HG02798 (cell line): ENCODE measurements around the gene SGO2.
"Not testable (repeated sequence)": the region's sequence is repeated elsewhere in the genome, so short reads cannot be mapped to it uniquely, and the experiment has no call there.

Source experiments
- ATAC-seq: cut with Tn5 transposase; IDR thresholded peaks from one replicate; pipeline ENCODE4 v1.9.1; 2021; ENCODE audit warnings: mild to moderate bottlenecking; ENCODE audit not compliant: unreplicated experiment, poor library complexity

The SGO2 gene

DNA sequence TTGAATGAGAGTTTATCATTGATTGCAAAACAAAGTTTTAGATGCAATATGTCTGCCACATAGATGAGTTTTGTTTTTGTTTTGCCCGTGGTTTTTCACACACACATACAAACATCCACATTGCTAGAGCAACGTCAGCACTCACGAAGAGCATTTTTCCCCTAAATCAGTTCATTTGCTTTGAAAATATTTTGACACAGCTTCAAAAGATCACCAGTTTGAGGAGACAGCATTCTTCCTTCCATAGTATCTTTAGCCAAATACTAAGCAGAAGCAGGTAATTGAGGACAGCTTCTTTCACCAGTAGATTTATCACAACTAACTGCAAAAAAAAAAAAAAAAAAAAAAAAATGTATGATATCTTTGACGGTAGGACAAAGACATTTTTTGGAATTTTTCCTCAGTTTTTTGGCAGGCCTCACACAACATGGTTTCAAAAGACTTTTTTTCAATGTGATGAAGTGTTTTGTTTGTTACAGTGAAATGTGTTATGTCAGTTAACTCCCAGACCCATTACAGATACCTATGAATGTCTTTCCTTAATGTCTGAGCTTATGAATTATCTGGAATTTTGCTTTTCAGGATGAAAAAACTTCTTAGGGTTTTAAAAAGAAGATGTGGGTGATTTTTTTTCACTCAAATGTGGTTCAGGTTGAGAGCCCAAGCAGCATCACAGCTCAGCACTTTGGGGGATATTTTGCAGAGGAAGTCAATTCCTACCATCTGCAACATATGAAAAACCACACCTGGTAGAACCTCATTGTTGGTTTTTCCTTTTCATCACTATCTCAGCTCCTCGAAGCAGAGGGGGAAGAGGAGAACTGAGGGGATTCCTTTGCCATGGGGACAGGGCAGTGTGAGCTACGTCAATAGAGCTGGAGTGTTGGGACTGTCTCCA, 91.4 kb downstream of the SGO2 start:
- no peak for ATAC-seq

DNA sequence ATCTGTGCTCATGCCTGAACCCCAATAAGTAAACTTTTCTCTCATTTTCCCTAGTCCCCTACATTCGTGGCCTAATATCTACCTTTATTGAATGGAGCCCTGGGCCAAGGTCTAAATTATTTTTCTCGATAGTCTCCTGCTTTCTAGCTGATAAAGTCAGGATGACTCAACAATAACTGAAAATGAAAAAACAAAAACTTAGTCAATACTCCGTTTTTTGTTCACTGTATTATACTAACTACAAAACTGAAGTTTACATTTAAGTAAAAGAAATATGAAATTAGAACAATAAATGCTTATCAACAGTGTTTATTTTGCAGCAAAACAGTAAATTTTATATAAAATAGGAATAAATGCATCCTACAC, 92.0 kb downstream of the SGO2 start:
- no peak for ATAC-seq

DNA sequence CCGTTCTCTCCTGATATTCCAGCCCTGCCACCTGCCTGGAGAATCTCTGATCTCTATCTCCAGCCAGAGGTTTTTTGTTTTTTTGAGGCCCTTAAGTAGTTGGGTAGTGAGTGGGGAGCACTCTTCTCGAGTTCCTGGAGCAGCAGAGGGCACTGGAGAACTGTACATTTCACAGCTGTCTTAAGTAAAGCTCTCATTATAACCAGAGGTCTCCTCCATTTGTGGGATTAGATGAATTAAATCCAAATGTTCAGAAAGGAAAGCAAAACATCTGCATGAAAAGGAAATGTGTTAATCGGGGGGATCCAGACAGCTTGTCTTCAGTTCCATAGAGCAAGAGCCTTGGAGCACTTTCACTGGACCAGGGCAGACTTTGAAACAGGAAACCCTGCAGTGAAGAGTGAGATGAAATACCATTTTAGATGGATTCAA, 92.6 kb downstream of the SGO2 start:
- no peak for ATAC-seq

DNA sequence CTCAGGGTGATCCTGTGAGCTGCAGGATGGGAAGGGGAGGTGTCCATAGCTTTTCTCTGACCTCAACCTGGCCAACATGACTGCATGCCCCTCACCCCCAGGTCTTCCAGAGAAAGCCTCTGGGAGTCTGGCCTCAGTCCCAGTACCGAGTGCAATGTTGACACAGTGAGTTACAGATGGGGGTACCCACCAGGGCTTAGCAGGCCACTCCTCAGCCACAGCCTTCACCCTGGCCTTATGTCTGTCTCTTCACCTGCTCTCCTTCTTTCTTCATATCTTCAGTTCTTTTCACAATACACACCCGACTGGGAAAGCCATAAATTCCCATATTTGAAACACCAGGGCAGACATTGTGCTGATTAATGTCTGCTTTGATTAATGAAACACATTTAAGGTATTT, 93.3 kb downstream of the SGO2 start:
- no peak for ATAC-seq

DNA sequence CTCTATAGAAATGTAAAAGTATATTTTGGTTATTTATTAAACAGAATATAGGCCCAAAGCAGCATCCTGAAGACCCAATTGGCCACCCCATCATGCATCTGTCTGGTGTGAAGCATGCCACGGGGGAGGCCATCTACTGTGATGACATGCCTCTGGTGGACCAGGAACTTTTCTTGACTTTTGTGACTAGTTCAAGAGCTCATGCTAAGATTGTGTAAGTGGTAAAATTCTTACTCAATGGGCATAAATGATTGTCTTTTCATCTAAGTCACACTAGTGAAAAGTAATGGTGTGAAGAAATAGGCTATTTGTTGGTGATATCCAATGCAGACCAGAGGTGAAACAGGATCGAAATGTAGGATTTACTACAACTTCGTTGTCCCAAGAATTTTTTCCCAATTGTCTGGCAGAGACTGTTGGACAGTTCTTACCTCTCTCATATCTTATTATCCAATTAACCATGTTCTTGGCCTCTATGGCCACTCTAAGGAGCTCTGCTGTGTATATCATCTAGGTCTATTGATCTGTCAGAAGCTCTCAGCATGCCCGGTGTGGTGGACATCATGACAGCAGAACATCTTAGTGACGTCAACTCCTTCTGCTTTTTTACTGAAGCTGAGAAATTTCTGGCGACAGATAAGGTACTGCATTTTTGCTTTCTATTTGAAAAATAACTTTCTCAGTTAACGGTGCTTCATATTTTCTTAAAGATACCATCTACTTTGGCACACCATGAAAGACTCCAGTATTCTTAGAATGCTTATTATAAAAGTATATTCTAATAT, 94.8 kb downstream of the SGO2 start:
- no peak for ATAC-seq

DNA sequence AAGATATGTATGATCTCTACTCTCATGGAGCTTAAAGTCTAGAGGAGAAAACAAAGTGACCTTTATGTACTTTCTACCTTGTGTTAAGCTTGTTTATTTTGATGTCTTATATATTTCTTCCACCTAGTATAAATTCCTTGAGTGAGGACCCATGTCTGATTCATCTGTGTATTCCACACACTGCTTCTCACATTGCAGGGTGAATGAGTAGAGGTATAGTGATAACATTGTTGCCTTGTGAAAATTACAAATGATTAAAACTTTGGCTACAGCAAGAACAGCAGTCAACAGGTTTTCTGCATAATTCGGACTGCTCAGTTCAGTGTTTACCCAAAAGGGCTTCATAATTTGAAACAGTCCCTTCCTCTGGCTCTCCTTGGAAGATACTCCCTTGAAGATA, 96.1 kb downstream of the SGO2 start:
- ATAC-seq: no peak

DNA sequence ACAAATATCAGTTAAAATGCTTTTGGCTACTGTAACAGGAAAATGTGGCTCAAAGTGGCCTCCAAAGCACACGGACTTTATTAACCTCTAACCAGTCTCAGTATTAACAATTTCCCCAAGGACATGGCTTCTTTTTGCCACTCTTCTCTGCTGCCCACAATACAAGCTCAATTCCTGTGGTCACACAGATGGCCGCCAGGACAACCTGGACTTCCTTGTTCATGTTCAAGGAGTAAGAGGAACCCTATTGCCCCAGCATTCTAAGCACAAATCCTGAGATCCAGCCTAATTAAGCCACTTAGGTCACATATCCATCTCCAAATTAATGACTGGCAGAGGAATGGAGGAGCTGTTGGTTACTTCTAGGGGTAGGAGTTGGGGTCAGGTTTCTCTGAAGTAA, 98.0 kb downstream of the SGO2 start:
- ATAC-seq: no peak

DNA sequence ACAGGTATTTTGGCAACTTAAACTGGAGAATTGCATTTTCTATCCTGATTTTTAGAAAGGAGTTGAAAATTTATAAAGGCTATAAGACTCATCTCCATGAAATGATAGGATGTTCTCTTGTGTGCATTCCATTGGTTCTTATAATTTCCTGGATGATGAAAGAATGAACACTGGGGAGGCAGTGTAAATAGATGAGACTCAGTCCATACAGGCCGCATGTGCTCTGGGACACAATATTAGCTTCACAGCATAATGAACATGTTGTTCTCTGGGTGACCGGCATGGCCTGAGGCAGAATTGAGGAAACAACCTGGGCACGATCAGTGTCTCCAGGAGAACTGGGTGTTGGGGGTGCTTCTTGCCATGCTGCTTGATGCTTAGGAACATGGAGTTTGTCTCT, 98.7 kb downstream of the SGO2 start:
- ATAC-seq: no peak

DNA sequence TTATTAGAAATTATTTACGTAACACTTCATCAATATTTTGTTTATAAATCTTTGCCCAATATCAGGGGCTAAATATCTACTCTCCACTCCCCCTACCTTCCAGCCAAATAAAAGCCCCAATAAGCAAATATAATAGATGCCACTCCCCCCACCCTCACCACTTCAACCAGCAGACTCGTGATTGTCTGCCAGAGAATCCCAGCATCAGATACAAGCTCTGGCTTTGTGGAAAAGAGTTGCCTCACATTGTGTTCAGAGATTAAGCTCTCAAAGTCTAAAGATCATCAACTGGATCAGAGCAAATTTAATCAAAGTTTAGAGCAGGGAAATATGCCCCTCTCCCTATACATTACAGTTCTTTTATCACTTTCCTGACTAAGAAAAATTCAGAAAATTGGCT, 99.3 kb downstream of the SGO2 start:
- ATAC-seq: no peak

DNA sequence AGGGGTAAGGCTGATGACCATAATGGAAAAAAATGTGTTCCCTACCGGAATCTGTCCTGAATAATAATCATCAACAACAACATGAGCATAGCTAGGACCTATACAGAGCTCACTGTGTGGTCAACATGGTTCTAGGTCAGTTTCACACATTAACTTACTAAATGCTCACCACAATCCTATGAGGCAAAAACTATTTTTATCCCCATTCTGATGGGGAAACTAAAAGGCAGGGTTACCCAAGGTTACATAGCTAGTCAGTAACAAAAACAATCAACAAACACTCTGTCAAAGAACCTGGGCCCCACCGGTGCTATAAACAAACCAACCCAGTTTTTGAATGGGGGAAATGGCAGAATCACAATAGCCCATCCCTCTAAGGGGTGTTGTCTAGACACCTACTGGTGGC, 100.0 kb downstream of the SGO2 start:
- ATAC-seq: no peak

DNA sequence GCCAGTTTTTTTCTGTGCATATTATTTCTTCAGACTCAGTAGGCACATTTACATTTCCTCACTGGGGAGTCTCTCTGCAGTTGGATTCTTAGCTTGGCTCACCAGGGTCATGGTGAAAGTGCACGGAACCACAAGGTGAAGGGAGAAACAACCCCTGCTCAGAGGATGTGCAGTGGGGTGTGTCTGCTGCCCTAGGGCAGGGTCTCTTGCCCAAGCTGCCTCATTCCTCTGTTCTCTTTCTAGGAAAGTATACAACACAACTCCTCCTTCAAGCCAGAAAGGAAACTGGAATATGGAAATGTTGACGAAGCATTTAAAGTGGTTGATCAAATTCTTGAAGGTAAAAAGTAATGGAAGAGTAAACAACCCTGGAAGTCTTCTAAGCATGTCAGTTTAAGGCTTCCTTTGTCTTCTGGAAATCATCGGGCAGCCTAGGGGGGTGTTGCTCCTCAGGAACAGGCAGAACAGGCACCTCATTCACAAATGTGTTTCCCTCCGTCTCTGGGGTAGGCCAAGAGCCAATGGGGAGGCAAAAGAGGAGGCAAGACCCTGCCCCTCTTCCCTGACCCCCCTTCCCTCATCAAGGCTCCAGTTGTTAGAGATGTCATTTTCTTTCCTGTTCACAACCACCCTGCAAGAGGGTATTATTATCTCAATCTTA, 101.2 kb downstream of the SGO2 start:
- no peak for ATAC-seq

DNA sequence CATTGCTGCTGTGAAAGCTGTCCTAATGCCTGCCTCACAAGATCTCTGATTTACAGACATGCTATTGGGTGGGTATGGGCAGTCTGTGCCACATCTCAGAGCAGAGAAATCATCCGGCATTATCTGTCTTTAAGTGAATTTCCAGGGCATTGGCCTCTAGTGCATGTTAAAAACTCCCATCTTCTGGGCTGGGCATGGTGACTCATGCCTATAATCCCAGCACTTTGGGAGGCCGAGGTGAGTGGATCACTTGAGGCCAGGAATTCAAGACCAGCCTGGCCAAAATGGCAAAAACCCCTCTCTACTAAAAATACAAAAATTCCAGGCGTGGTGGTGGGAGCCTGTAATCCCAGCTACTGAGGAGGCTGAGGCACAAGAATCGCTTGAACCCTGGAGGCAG, 102.5 kb downstream of the SGO2 start:
- not testable (repeated sequence) for ATAC-seq

DNA sequence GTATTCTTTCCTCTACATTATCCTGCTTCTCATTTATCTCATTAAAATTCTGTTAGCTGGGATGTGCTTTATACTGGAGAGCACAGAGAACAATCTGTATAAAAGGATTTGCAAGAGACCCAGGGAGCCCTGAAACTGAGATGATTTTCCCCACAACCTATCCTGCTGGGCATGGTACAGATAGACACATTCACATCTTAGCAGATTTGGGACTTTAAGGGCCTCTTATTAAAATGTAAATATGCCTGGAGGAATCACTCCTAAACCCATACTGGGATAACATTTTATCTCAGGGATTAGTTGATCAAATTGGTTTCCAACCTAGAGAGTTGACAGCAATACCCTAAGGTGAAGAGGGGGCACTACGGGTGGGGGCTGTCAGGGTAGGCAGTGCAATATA, 105.3 kb downstream of the SGO2 start:
- no peak for ATAC-seq
